ENCODE data around the gene IPO13. TPM values are rescaled to one million over a fixed set of nuclear protein-coding genes. Genes with fewer than 3 reads are reported as not detected.

The IPO13 gene
- total and polyA plus RNA-seq, 4 donors = 22.6 to 73.2 (median 52.8) TPM

DNA sequence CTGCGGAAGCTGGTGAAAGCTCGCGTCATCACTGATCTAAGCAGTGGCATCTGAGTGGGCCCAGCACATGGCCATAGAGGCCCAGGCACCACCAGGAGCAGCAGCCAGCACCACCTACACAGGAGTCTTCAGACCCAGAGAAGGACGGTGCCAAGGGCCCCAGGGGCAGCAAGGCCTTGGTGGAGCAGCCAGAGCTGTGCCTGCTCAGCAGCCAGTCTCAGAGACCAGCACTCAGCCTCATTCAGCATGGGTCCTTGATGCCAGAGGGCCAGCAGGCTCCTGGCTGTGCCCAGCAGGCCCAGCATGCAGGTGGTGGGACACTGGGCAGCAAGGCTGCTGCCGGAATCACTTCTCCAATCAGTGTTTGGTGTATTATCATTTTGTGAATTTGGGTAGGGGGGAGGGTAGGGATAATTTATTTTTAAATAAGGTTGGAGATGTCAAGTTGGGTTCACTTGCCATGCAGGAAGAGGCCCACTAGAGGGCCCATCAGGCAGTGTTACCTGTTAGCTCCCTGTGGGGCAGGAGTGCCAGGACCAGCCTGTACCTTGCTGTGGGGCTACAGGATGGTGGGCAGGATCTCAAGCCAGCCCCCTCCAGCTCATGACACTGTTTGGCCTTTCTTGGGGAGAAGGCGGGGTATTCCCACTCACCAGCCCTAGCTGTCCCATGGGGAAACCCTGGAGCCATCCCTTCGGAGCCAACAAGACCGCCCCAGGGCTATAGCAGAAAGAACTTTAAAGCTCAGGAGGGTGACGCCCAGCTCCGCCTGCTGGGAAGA, 16.4 kb upstream of the IPO13 start:
- Histone ChIP-seq H3K9me3 (ENCODE audit: control insufficient read depth, insufficient read depth, low read length) (no peaks in the 10 kb centered on the region), H3K27me3 (ENCODE audit: control insufficient read depth, insufficient read depth, low read length) (peaks cover 19% of the 10 kb centered on the region), H3K36me3 (ENCODE audit: control insufficient read depth, insufficient read depth, low read length) (peaks cover 27% of the 10 kb centered on the region), H3K4me1 (ENCODE audit: control insufficient read depth, insufficient read depth, low read length) (peaks cover 29% of the 10 kb centered on the region), H3K27ac (ENCODE audit: low read depth, low read length) (no peak overlapping the region), H3K4me3 (ENCODE audit: low read depth, low read length) (no peak overlapping the region)
- WGBS (ENCODE audit: insufficient coverage) = 95% methylated on average over 8 of the region's 10 CpGs
- DNase-seq (ENCODE audit: low read depth in 4 of 6, low spot score in 6 of 6) = no peak

DNA sequence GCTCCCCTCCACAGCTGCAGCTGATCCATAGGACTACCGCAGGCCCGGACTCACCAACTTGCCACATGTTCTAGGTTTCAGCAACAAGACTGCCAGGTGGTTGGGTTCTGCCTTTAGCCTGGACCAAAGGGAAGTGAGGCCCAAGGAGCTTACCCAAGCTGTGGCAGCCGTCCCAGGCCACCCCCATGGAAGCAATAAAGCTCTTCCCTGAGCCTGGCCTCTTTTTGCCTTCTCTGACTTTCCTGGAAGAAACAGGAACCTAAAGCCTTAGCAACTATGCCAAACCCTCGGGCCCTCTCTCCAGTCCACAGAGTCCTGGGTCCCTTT, 15.8 kb upstream of the IPO13 start:
- Histone ChIP-seq H3K4me3 (ENCODE audit: low read depth, low read length) (no peak overlapping the region), H3K9me3 (ENCODE audit: control insufficient read depth, insufficient read depth, low read length) (no peaks in the 10 kb centered on the region), H3K27me3 (ENCODE audit: control insufficient read depth, insufficient read depth, low read length) (peaks cover 19% of the 10 kb centered on the region), H3K27ac (ENCODE audit: low read depth, low read length) (no peak overlapping the region), H3K4me1 (ENCODE audit: control insufficient read depth, insufficient read depth, low read length) (peaks cover 34% of the 10 kb centered on the region), H3K36me3 (ENCODE audit: control insufficient read depth, insufficient read depth, low read length) (peaks cover 27% of the 10 kb centered on the region)
- 79% methylated on average over 4 of the region's 4 CpGs for WGBS (ENCODE audit: insufficient coverage)
- no peak for DNase-seq (ENCODE audit: low read depth in 4 of 6, low spot score in 6 of 6)

DNA sequence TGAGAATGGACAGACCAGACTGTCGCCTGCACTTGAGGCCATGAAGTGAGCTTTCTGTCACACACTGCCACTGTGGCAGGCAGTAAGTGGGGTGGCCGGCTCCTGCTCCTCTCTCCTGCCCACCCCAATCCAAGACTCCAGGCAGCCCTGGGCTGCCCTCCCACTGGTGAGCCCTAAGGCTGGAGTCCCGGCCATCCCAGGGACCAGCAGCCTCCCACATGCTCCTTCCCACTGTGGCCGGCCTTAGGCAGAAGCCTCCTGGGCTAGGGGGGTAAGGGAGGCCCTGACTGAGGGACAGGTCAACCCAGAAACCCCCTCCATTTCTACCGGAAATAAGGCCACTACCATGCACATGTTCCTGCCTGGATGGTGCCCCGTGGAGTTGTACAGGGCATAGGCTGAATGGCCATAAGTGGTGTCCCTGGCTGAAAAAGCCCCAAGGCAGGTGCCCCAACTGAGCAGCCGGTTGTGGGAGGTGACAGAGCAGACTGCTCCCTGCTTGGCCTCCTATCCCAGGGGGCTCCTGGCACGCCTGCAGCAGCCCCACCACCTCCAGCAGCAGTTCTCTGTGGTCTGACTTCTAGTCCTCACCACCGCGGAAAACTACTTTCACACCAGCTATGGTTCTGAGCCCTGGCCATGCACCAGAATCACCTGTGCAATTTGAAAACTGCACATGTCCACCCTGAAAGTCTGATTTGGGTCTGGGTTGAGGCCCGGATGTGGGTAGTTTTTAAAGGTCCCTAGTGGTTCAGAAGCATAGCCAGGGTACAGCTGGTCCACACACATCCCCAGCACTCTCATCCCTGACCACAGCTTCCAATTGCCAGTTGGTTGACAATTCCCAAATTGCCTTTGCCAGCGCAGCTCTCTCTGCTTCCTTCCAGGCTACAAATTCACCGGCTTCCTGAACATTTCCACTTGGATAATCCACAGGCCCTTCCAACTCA, 14.8 kb upstream of the IPO13 start:
- no peaks in the 10 kb centered on the region for H3K9me3 ChIP-seq (ENCODE audit: control insufficient read depth, insufficient read depth, low read length)
- peaks cover 26% of the 10 kb centered on the region for H3K36me3 ChIP-seq (ENCODE audit: control insufficient read depth, insufficient read depth, low read length)
- peaks cover 41% of the 10 kb centered on the region for H3K4me1 ChIP-seq (ENCODE audit: control insufficient read depth, insufficient read depth, low read length)
- H3K27me3 ChIP-seq (ENCODE audit: control insufficient read depth, insufficient read depth, low read length) = peaks cover 19% of the 10 kb centered on the region
- no peak for DNase-seq (ENCODE audit: low read depth in 4 of 6, low spot score in 6 of 6)
- 85% methylated on average over 9 of the region's 13 CpGs for WGBS (ENCODE audit: insufficient coverage)
- no peak overlapping the region for H3K4me3 ChIP-seq (ENCODE audit: low read depth, low read length)
- H3K27ac ChIP-seq (ENCODE audit: low read depth, low read length) = no peak overlapping the region

DNA sequence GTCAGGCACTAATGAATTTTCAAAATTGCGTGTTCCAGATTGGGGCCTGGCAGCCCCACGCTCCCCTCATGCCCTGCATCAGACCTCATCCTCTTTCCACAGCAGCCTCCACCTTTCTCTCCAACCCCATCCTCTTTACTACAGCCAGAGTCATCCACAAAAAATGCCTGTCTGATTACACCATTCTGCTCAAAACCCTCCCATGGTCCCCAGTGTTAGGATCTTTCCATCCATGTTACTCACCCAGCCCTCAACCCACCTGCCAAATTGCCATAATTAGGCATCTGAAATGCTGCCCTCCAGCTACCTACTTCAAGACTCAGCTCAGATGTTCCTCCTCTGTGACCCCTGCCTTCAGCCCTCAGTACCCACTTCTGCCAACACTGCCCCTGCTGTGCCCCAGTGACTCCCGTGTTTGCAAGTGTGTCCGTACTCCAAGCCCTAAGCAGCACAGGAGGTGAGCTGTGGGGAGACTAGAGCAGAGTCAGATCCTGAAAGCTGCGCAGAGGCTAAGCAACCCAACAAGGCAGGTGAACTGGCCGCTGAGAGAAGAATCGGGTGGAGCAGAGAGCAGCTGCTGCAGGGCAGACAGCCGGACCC, 13.9 kb upstream of the IPO13 start:
- Histone ChIP-seq H3K4me1 (ENCODE audit: control insufficient read depth, insufficient read depth, low read length) (peaks cover 45% of the 10 kb centered on the region), H3K9me3 (ENCODE audit: control insufficient read depth, insufficient read depth, low read length) (no peaks in the 10 kb centered on the region), H3K27ac (ENCODE audit: low read depth, low read length) (no peak overlapping the region), H3K4me3 (ENCODE audit: low read depth, low read length) (peak overlapping the region; percentile 22), H3K36me3 (ENCODE audit: control insufficient read depth, insufficient read depth, low read length) (peaks cover 30% of the 10 kb centered on the region), H3K27me3 (ENCODE audit: control insufficient read depth, insufficient read depth, low read length) (peaks cover 19% of the 10 kb centered on the region)
- no peak for DNase-seq (ENCODE audit: low read depth in 4 of 6, low spot score in 6 of 6)
- WGBS (ENCODE audit: insufficient coverage) = 20% methylated on average over 8 of the region's 8 CpGs

DNA sequence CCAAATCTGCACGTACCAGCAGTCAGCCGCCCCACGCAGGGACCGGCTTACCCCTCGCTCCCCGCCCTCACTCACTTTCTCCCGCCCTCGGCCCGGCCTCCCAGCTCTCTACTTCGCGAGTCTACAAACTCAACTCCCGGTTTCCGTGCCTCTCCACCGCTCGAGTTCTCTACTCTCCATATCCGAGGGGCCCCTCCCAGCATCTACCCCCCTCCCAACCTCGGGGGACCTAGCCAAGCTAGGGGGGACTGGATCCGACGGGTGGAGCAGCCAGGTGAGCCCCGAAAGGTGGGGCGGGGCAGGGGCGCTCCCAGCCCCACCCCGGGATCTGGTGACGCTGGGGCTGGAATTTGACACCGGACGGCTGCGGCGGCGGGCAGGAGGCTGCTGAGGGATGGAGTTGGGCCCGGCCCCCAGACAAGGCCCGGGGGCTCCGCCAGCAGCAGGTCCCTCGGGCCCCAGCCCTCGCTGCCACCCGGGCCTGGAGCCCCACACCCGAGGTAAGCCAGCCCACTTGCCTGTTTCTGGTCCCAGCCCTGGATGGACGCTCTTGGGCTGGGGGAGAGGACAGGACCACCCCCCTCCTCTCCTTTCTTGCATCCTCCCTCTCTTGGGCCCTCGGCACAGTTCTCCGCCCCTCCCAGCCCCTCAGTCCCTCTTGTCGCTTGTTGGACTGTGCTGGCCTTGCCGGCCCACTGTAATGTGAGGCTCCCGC, 13.2 kb upstream of the IPO13 start, which contains the start of gene ARTN:
Gene ARTN (plus strand): TSS at position 416 of the 715 bp plus-strand sequence. CDS start 1,856 bp downstream, outside the sequence.
- WGBS (ENCODE audit: insufficient coverage) = 4% methylated on average over 39 of the region's 42 CpGs
- H3K4me3 ChIP-seq (ENCODE audit: low read depth, low read length) = peak within 1 kb of the TSS; percentile 22
- peaks cover 30% of the 10 kb centered on the region for H3K36me3 ChIP-seq (ENCODE audit: control insufficient read depth, insufficient read depth, low read length)
- no peak within 1 kb of the TSS for H3K27ac ChIP-seq (ENCODE audit: low read depth, low read length)
- peaks cover 46% of the 10 kb centered on the region for H3K4me1 ChIP-seq (ENCODE audit: control insufficient read depth, insufficient read depth, low read length)
- peaks cover 19% of the 10 kb centered on the region for H3K27me3 ChIP-seq (ENCODE audit: control insufficient read depth, insufficient read depth, low read length)
- no peaks in the 10 kb centered on the region for H3K9me3 ChIP-seq (ENCODE audit: control insufficient read depth, insufficient read depth, low read length)
- DNase-seq (ENCODE audit: low read depth in 4 of 6, low spot score in 6 of 6) = no peak

DNA sequence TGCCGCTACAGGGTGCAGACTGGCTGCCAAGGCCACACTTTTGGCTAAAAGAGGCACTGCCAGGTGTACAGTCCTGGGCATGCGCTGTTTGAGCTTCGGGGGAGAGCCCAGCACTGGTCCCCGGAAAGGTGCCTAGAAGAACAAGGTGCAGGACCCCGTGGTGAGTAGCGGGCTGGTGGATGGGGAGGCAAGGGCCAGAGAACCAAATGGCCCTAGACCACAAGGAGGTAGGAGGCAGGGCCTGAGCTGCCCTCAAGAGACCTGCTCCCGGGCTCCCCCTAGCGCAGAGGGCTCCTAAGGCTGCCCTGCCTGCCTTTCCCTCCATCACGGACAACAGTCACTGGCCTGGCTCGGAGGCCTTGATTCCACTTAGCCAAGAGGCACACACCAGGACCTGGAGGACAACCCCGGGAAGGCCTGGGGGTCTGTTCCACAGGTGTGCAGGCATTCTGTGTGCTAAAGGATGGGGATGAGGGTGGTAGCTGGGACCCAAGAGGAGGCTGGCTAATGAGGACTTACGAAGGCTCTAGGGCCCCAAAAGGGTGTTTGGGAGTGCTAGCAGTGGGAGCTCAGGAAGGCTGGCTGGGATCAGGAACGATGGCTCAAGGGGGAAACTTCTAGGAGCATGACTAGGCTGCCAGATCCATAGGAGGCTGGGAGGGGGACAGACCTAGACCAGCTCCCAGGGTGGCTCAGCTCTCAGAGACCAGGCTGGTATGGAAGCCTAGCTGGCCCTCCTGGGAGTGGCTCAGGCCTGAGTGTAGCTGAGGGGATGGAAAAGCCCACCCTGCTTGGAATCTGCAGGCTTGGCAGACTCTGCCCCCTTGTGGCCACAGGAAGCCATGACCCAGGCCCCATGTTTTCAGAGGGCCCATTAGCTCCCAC, 12.4 kb upstream of the IPO13 start:
- Histone ChIP-seq H3K27me3 (ENCODE audit: control insufficient read depth, insufficient read depth, low read length) (peaks cover 19% of the 10 kb centered on the region), H3K4me3 (ENCODE audit: low read depth, low read length) (peak overlapping the region; percentile 12), H3K27ac (ENCODE audit: low read depth, low read length) (no peak overlapping the region), H3K36me3 (ENCODE audit: control insufficient read depth, insufficient read depth, low read length) (peaks cover 30% of the 10 kb centered on the region), H3K9me3 (ENCODE audit: control insufficient read depth, insufficient read depth, low read length) (no peaks in the 10 kb centered on the region), H3K4me1 (ENCODE audit: control insufficient read depth, insufficient read depth, low read length) (peaks cover 49% of the 10 kb centered on the region)
- WGBS (ENCODE audit: insufficient coverage) = 50% methylated on average over 12 of the region's 13 CpGs
- peak in 5 of 6 donors; percentile 45 to 92 (median 63) for DNase-seq (ENCODE audit: low read depth in 4 of 6, low spot score in 6 of 6)

DNA sequence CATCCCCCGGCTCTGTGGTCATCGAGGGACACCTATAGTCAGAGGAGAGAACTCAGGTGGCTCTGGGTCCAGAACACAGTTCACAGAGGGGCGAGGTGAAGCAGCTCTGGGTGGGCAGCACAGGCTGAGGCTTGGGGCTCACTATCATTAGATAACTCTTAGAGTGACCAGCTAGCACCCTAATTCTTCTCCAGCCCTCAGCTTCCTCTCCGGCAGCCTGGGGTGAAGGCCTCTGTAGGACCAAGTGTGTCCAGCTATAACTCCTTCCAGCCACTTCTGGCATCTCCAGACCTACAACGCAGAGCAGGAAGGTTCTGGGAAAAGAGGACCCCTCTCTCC, 11.8 kb upstream of the IPO13 start:
- no peak for DNase-seq (ENCODE audit: low read depth in 4 of 6, low spot score in 6 of 6)
- Histone ChIP-seq H3K27me3 (ENCODE audit: control insufficient read depth, insufficient read depth, low read length) (peaks cover 19% of the 10 kb centered on the region), H3K4me3 (ENCODE audit: low read depth, low read length) (no peak overlapping the region), H3K27ac (ENCODE audit: low read depth, low read length) (no peak overlapping the region), H3K36me3 (ENCODE audit: control insufficient read depth, insufficient read depth, low read length) (peaks cover 28% of the 10 kb centered on the region), H3K9me3 (ENCODE audit: control insufficient read depth, insufficient read depth, low read length) (no peaks in the 10 kb centered on the region), H3K4me1 (ENCODE audit: control insufficient read depth, insufficient read depth, low read length) (peaks cover 49% of the 10 kb centered on the region)
- WGBS (ENCODE audit: insufficient coverage) = 33% methylated on average over 5 of the region's 5 CpGs

DNA sequence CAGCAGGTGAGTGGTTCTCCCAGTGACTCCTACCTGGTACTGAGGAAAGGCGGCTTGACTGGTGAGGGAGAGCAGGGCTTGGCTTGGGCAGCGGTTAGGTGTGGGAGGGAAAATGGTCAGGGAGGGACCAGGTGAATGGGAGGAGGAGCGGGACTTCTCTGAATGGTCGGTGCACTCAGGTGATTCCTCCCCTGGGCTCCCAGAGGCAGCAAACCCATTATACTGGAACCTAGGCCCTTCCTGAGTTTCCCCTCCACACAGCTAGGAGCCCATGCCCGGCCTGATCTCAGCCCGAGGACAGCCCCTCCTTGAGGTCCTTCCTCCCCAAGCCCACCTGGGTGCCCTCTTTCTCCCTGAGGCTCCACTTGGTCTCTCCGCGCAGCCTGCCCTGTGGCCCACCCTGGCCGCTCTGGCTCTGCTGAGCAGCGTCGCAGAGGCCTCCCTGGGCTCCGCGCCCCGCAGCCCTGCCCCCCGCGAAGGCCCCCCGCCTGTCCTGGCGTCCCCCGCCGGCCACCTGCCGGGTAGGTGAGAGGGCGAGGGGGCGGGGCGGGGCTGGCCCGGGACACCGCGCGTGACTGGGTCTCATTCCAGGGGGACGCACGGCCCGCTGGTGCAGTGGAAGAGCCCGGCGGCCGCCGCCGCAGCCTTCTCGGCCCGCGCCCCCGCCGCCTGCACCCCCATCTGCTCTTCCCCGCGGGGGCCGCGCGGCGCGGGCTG, 10.9 kb upstream of the IPO13 start:
- H3K4me1 ChIP-seq (ENCODE audit: control insufficient read depth, insufficient read depth, low read length) = peaks cover 49% of the 10 kb centered on the region
- 2% methylated on average over 45 of the region's 48 CpGs for WGBS (ENCODE audit: insufficient coverage)
- H3K27ac ChIP-seq (ENCODE audit: low read depth, low read length) = no peak overlapping the region
- no peak overlapping the region for H3K4me3 ChIP-seq (ENCODE audit: low read depth, low read length)
- peaks cover 19% of the 10 kb centered on the region for H3K27me3 ChIP-seq (ENCODE audit: control insufficient read depth, insufficient read depth, low read length)
- H3K36me3 ChIP-seq (ENCODE audit: control insufficient read depth, insufficient read depth, low read length) = peaks cover 18% of the 10 kb centered on the region
- no peak for DNase-seq (ENCODE audit: low read depth in 4 of 6, low spot score in 6 of 6)
- H3K9me3 ChIP-seq (ENCODE audit: control insufficient read depth, insufficient read depth, low read length) = no peaks in the 10 kb centered on the region

Measured in spinal cord (tissue), 10 donors.